SU-DHL-6 (cell line): ENCODE results near the gene NUP210L.

Experiments
- H2AFZ ChIP-seq: fragments of 200-600 bp; sonication (generic); 2 replicates; pipeline ENCODE4 v1.6.1; 2014; ENCODE audit warnings: low read depth, mild to moderate bottlenecking, moderate library complexity, mixed read lengths, antibody characterized with exemption, low read length; ENCODE audit not compliant: severe bottlenecking
- H3F3A ChIP-seq: fragments of 200-600 bp; shearing (Covaris generic); 2 replicates; pipeline ENCODE4 v1.6.0; 2016; ENCODE audit warnings: antibody characterized with exemption, mild to moderate bottlenecking; ENCODE audit not compliant: insufficient read depth
- H3K27ac ChIP-seq: fragments of 200-600 bp; sonication (generic); 2 replicates; pipeline ENCODE4 v1.5.1; 2016; ENCODE audit warnings: low read depth, mild to moderate bottlenecking, low read length, moderate library complexity, mixed read lengths
- H3K27me3 ChIP-seq: fragments of 200-600 bp; sonication (generic), shearing (Covaris generic); 2 replicates; pipeline ENCODE4 v1.6.0; 2014; ENCODE audit warnings: mild to moderate bottlenecking, low read length
- H3K36me3 ChIP-seq: fragments of 200-600 bp; sonication (generic); 2 replicates; pipeline ENCODE4 v1.6.1; 2014; ENCODE audit warnings: mild to moderate bottlenecking, low read length, mixed read lengths
- H3K4me2 ChIP-seq: fragments of 300-600, 200-600 bp; shearing (Covaris generic), sonication (generic); 2 replicates; pipeline ENCODE4 v1.6.0; 2014; ENCODE audit warnings: low read length, low read depth, mild to moderate bottlenecking; ENCODE audit not compliant: poor library complexity, severe bottlenecking
- H3K4me3 ChIP-seq: fragments of 200-600 bp; sonication (generic); 2 replicates; pipeline ENCODE4 v1.5.1; 2014; ENCODE audit warnings: antibody characterized with exemption, low read length, mild to moderate bottlenecking, mixed read lengths; ENCODE audit not compliant: insufficient read depth, poor library complexity, severe bottlenecking
- H3K79me2 ChIP-seq: fragments of 200-600 bp; sonication (generic); 2 replicates; pipeline ENCODE4 v1.6.1; 2014; ENCODE audit warnings: mild to moderate bottlenecking, low read length, moderate library complexity; ENCODE audit not compliant: insufficient read depth
- H3K9ac ChIP-seq: fragments of 200-600 bp; sonication (generic); 2 replicates; pipeline ENCODE4 v1.7.0; 2014; ENCODE audit warnings: mild to moderate bottlenecking, low read length
- H3K9me2 ChIP-seq: fragments of 200-600 bp; sonication (generic); replicated peaks from 2 replicates; pipeline ENCODE4 v1.6.1; 2014; ENCODE audit warnings: low read length; ENCODE audit not compliant: insufficient read depth
- H3K9me3 ChIP-seq: fragments of 200-600 bp; sonication (generic); 2 replicates; pipeline ENCODE4 v1.6.1; 2014; ENCODE audit warnings: low read length, mixed read lengths; ENCODE audit not compliant: insufficient read depth
- H4K20me1 ChIP-seq: fragments of 200-600 bp; sonication (generic); 2 replicates; pipeline ENCODE4 v1.6.1; 2014; ENCODE audit warnings: low read depth, mild to moderate bottlenecking, antibody characterized with exemption, low read length, moderate library complexity, mixed read lengths
- EZH2phosphoT487 ChIP-seq: fragments of 200-600 bp; sonication (generic), shearing (Covaris generic); conservative IDR thresholded peaks from 2 replicates; pipeline ENCODE4 v1.6.1; 2018; ENCODE audit warnings: mild to moderate bottlenecking, antibody characterized with exemption, low read length, moderate library complexity, mixed read lengths
- TF ChIP-seq, protein P1 (sequence below): fragments of 200-600 bp; sonication (generic); IDR thresholded peaks from one replicate; pipeline ENCODE4 v1.5.1; 2017; ENCODE audit warnings: antibody characterized with exemption, mild to moderate bottlenecking, low read length, moderate library complexity; ENCODE audit not compliant: insufficient read depth, poor library complexity, severe bottlenecking

The NUP210L gene

DNA sequence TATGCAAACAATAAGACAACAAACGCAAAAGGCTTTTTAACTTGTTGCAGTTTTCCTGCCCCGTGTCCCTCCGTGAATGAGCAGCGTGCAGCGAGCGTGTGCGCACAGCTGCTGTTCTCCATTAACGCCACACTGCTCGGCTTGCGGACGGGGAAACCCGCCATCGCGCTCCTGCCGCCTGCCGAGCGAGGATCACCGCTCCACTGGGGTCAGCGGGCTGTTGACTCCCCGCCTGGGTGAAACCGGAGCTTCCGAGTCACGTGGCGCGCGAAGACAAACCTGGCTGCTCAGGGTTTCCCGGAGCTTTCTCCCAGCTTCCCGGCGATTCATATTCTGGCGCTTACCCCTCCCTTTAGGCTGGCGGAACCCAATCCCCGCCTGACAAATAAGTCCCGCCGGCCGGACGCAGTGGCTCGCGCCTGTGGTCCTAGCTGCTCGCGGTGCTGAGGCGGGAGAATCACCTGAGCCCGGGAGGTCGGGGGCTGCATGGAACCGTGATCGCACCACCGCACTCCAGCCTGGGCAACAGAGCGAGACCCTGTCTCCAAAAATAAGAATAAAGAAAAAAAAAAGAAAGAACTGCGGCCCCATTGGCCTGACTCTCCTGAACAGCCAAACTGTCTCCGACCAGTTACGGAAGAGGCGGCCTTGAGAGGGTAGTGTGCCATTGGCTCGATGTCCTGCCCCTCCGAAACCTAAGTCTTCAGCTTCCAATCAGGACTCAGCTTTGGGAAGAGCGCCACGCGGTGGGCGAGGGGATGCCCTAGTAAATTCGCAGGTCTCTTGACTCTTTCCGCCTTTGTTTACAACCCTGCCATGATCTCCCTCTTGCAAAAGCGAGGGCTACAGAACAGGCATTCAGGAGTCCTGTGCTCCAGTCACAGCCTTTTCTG lies 187.5 kb downstream of the NUP210L start, which contains the start of gene CREB3L4:
TSS of gene CREB3L4 (plus strand) at position 796 of the 893 bp plus-strand sequence. CDS start 624 bp downstream, outside the sequence.
- Histone ChIP-seq H3K27ac (peak within 1 kb of the TSS; percentile 91), H3K27me3 (no peaks in the 10 kb centered on the region), H2AFZ (peak within 1 kb of the TSS; percentile 64), H3F3A (peaks cover 25% of the 10 kb centered on the region), H3K9me2 (no peaks in the 10 kb centered on the region), H3K79me2 (peaks cover 25% of the 10 kb centered on the region; the same call in 1 of the 2 replicates), H3K4me3 (peak within 1 kb of the TSS; percentile 64), H3K9ac (peak within 1 kb of the TSS; percentile 83), H3K36me3 (no peaks in the 10 kb centered on the region), H3K9me3 (no peaks in the 10 kb centered on the region), H4K20me1 (no peaks in the 10 kb centered on the region), H3K4me2 (peak within 1 kb of the TSS; percentile 77)
- TF ChIP-seq, protein P1, sequence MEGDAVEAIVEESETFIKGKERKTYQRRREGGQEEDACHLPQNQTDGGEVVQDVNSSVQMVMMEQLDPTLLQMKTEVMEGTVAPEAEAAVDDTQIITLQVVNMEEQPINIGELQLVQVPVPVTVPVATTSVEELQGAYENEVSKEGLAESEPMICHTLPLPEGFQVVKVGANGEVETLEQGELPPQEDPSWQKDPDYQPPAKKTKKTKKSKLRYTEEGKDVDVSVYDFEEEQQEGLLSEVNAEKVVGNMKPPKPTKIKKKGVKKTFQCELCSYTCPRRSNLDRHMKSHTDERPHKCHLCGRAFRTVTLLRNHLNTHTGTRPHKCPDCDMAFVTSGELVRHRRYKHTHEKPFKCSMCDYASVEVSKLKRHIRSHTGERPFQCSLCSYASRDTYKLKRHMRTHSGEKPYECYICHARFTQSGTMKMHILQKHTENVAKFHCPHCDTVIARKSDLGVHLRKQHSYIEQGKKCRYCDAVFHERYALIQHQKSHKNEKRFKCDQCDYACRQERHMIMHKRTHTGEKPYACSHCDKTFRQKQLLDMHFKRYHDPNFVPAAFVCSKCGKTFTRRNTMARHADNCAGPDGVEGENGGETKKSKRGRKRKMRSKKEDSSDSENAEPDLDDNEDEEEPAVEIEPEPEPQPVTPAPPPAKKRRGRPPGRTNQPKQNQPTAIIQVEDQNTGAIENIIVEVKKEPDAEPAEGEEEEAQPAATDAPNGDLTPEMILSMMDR: peak; percentile 13
- no peak for TF ChIP-seq EZH2phosphoT487

DNA sequence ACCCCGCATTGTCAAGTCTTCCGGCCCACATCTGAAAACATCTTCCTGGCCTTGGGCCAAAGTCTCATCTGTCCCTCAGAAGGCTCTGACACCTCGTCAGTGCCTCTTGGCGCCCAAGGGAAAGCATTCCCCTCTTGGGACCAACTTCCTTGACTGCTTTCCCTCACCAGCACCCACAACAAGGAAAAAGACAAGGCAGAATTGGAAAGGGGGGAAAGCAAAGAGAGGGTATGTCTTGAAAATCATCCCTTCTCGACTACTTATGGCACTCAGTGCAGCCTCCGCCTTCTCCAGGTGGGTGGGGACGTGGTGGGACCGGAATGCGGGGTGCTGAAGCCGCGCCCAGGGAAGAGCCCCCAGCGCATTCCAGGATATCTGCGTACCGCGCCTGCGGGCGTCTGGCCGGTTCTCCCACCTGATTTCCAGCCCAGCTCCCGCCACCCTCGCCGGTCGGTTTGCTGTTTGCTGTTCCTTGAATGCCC lies 191.0 kb downstream of the NUP210L start:
- Histone ChIP-seq H3K4me3 (peak overlapping the region; percentile 60), H3K9ac (peak overlapping the region; percentile 73), H3K27ac (peak overlapping the region; percentile 57), H3K4me2 (peak overlapping the region; percentile 85), H3K79me2 (peaks cover 30% of the 10 kb centered on the region; the same call in 1 of the 2 replicates), H3F3A (peaks cover 39% of the 10 kb centered on the region), H3K27me3 (no peaks in the 10 kb centered on the region), H3K36me3 (no peaks in the 10 kb centered on the region), H3K9me2 (no peaks in the 10 kb centered on the region), H3K9me3 (no peaks in the 10 kb centered on the region), H4K20me1 (no peaks in the 10 kb centered on the region), H2AFZ (peak overlapping the region; percentile 58)
- TF ChIP-seq, protein P1: no peak
- no peak for TF ChIP-seq EZH2phosphoT487

DNA sequence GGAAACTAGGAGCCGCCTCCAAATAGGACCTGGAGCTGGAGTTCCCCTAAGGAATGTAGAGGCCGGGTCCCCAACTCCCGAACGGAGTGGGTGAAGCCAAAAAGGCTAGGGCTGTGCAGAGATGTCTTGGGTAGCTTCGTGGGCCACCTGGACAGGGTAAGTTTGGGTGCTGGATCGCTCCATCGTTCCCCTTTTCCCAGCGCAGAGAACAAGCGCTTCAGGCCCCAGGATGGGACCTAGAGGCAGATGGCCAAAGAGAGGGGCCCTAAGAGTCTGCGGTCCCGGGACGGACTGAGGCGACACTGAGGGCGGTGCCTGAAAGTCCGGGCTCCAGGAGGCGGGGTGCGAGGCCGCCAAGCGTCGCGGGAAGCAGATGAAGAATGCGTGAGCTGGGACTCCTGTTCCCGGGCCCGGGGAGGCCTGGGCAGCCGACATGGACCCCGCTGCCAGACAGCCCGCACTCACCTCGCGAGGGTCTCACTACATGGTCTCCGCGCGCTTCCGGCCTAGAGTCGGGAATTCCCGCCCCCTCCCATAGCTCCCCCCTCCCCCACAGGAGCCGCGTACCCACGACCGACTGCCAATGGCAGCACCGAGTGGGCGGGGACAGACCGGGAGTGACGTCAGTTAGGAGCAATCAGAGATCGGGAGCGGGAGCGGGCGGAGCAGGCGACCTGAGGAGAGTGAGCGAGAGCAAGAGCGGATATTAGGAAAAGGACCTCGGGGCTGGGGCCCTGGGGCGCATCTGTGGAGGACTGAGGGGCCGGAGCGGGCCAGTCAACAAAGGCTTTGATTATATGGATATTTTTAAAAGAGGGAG lies 191.6 kb downstream of the NUP210L start, which contains the start of gene SLC39A1:
TSS of gene SLC39A1 (minus strand) at position 508 of the 820 bp plus-strand sequence. CDS start 822 bp downstream, outside the sequence.
- Histone ChIP-seq H3K9me2 (no peaks in the 10 kb centered on the region), H4K20me1 (no peaks in the 10 kb centered on the region), H3K27ac (peak within 1 kb of the TSS; percentile 57), H3K36me3 (no peaks in the 10 kb centered on the region), H3K27me3 (no peaks in the 10 kb centered on the region), H3K4me2 (peak within 1 kb of the TSS; percentile 85), H3K9me3 (no peaks in the 10 kb centered on the region), H2AFZ (peak within 1 kb of the TSS; percentile 58), H3K79me2 (peaks cover 32% of the 10 kb centered on the region; the same call in 1 of the 2 replicates), H3K4me3 (peak within 1 kb of the TSS; percentile 60), H3K9ac (peak within 1 kb of the TSS; percentile 73), H3F3A (peaks cover 39% of the 10 kb centered on the region)
- no peak for TF ChIP-seq EZH2phosphoT487
- TF ChIP-seq, protein P1: no peak
